ENCODE results near the gene PARP8. TPM values are rescaled to one million over a fixed set of nuclear protein-coding genes. Genes with fewer than 3 reads are reported as not detected.
"Not testable (repeated sequence)": the region's sequence is repeated elsewhere in the genome, so short reads cannot be mapped to it uniquely, and the experiment has no call there.

PARP8 gene
- total and polyA plus RNA-seq, 10 donors = 14.8 to 137 (median 95.9) TPM

DNA sequence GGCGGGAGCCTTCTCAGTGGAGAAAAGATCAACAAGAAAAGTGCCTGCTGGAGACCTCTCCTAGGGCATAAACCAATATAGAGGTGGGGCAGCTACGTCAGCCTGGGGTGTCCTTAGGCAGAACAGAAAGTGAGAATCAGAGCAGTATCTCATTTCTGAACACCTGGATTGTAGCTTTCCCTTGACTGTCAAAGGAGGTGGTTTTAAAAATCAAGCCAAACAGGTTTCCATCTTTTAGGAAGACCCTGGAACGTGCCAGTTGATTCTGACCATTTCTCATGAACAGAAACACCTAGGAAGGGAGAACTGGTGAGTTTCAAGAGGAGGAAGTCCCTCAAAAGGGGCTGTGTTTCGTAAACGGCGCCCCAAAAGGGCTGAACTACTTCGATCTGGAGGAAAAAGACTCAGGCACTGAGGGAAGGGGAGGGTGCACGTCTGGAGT is 655 bp upstream of the PARP8 start:
- Histone ChIP-seq H3K4me3 (peak overlapping the region in 7 of 8 donors; percentile 79 to 94 (median 89)), H3K27ac (peak overlapping the region; percentile 96 to 100 (median 98)), H3K4me1 (peaks cover 10 to 57% (median 46%) of the 10 kb centered on the region in 6 donors)
- H3K27me3 ChIP-seq (replicated peaks in 1 of 7); H3K9me3 ChIP-seq; intact Hi-C loops (cut with DNase I; ENCODE audit: low total_unique reads); H3K36me3 ChIP-seq: not testable (repeated sequence)
- TF ChIP-seq POLR2A (IDR thresholded peaks at IDR 0.05) = peak in 1 of 3 donors; percentile 28
- peak in 1 of 3 donors; percentile 86 for TF ChIP-seq POLR2AphosphoS5 (IDR thresholded peaks at IDR 0.05)
- peak; percentile 80 for DNase-seq
- 21 to 38% (median 26%) methylated on average over 8 of the region's 8 CpGs for WGBS, 5 donors

DNA sequence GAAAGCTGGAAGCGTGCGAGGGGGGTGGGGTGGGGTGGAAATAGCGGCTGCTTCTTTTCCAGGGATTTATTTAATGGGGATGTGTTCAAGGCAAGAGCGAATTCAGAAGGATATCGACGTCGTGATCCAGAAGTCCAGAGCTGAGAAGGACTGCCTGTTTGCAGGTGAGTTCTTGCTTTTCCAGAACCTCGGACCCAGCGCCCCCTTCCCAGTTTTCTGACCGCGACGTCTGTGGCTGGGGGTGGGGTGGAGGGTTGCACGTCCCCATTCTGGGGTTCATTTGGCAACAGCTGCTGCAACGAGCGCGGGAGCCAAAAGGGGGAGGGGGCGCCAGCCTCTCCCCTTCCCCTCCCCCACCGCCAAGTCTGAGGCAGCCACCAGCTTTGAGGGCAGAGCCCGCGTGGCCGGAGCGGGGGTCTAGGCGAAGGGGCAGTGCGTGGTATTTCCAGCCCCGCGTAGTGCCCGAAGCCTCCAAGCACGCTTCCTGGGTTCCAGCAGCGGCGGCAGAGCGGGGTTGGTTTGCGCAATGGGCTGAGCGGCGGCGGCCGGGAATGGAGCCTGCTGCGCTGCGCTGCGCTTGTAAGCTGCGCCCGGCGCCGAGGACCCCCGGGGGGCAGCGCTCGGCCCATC is 701 bp downstream of the PARP8 start:
- peak overlapping the region; percentile 96 to 100 (median 98) for H3K27ac ChIP-seq
- TF ChIP-seq, protein P1, sequence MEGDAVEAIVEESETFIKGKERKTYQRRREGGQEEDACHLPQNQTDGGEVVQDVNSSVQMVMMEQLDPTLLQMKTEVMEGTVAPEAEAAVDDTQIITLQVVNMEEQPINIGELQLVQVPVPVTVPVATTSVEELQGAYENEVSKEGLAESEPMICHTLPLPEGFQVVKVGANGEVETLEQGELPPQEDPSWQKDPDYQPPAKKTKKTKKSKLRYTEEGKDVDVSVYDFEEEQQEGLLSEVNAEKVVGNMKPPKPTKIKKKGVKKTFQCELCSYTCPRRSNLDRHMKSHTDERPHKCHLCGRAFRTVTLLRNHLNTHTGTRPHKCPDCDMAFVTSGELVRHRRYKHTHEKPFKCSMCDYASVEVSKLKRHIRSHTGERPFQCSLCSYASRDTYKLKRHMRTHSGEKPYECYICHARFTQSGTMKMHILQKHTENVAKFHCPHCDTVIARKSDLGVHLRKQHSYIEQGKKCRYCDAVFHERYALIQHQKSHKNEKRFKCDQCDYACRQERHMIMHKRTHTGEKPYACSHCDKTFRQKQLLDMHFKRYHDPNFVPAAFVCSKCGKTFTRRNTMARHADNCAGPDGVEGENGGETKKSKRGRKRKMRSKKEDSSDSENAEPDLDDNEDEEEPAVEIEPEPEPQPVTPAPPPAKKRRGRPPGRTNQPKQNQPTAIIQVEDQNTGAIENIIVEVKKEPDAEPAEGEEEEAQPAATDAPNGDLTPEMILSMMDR (IDR thresholded peaks at IDR 0.05 in 8 of 11, conservative IDR thresholded peaks at IDR 0.05 in 3 of 11) = no peak
- peak in 1 of 3 donors; percentile 84 for TF ChIP-seq POLR2AphosphoS5 (IDR thresholded peaks at IDR 0.05)
- 0 to 1% (median 0%) methylated on average over 39 to 46 of the region's 46 CpGs for WGBS, 5 donors

DNA sequence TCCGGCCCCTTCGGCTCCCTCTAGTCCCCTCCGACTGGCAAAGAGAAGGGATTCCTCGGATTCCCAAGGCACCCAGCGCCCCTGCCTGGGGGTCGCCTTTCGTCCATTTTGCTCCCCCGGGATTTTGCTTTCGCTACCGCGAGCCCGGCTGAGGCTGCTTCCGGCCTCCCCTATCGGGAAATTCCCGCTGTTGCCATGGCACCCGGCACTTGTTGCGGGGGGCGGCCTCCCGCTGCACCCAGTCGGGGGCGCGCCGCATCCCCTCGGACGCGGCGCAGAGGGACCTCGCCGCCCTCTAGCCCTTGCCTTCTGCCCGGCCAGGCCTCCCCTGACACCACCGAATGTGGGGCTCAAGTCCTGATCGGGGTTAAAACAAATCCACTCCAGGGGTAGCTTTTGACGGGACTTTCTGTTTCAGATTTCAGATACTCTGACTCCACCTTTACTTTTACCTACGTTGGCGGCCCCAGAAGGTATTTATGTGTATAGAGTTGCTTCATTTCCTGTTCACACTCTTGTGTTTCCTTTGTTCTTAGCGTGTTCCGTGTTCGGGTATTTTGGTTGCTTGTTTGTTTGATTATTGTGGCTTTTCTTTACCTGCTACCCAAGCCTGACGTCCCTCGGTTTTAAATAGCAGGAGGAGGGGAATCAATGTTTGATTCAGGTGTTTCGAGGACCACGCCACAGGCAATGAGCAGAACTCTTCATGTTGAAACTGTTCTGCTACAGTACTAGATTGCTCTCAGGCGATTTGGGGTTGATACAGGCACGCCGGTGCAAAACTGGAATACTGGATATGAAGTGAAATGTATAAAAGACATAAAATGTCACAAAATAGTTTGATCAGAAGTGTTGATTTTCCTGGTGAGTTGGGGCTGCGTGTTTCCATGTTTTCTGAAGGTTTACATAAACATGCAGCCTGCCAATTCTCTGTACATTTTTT is 1.5 kb downstream of the PARP8 start:
- Histone ChIP-seq H3K27ac (peak overlapping the region; percentile 96 to 100 (median 98)), H3K4me1 (peaks cover 17 to 79% (median 65%) of the 10 kb centered on the region in 6 donors), H3K27me3 (replicated peaks in 1 of 7) (no peaks in the 10 kb centered on the region), H3K4me3 (peak overlapping the region; percentile 78 to 94 (median 87)), H3K36me3 (peaks cover 0 to 10% (median 0%) of the 10 kb centered on the region in 6 donors), H3K9me3 (no peaks in the 10 kb centered on the region)
- intact Hi-C loops (cut with DNase I; ENCODE audit: low total_unique reads) = no loop called here
- 0 to 1% (median 0%) methylated on average over 31 to 46 of the region's 46 CpGs for WGBS, 5 donors
- peak; percentile 94 for DNase-seq
- TF ChIP-seq POLR2A (IDR thresholded peaks at IDR 0.05) (peak in 1 of 3 donors; percentile 19), POLR2AphosphoS5 (IDR thresholded peaks at IDR 0.05) (peak; percentile 81 to 89 (median 83))
- TF ChIP-seq, protein P1 (IDR thresholded peaks at IDR 0.05 in 8 of 11, conservative IDR thresholded peaks at IDR 0.05 in 3 of 11) = no peak

More for the DNA sequence above, 701 bp downstream of the PARP8 start:
- DNase-seq = peak; percentile 94
- H3K36me3 ChIP-seq = peaks cover 0 to 4% (median 0%) of the 10 kb centered on the region in 6 donors
- intact Hi-C loops (cut with DNase I; ENCODE audit: low total_unique reads) = no loop called here
- no peaks in the 10 kb centered on the region for H3K27me3 ChIP-seq (replicated peaks in 1 of 7)
- peak overlapping the region; percentile 78 to 94 (median 87) for H3K4me3 ChIP-seq
- H3K9me3 ChIP-seq = no peaks in the 10 kb centered on the region
- peaks cover 17 to 71% (median 58%) of the 10 kb centered on the region in 6 donors for H3K4me1 ChIP-seq

DNA sequence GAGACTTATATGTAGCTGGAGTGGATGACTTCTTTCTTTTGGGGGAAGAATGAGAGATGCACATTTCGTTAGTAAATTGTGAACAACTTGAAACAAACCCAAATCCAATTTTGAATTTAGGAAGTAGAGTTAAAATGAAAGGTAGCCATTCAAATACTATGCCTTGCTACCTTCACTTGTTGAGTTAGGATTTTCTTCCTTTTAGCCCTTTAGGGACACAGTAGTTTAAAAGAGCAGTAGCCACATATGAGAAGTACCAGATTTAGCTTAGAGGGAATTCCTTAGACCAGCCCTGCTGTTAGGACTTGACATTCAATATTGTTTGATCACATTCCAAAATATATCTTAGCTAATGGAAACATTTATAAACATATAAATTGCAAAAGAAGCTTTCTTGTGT is 2.2 kb downstream of the PARP8 start:
- H3K9me3 ChIP-seq; intact Hi-C loops (cut with DNase I; ENCODE audit: low total_unique reads); DNase-seq; H3K36me3 ChIP-seq; H3K27me3 ChIP-seq (replicated peaks in 1 of 7): not testable (repeated sequence)
- H3K4me3 ChIP-seq = peak overlapping the region; percentile 78 to 94 (median 87)
- H3K4me1 ChIP-seq = peaks cover 17 to 81% (median 71%) of the 10 kb centered on the region in 6 donors
- 6 to 17% (median 15%) methylated on average over 1 of the region's 1 CpG for WGBS, 5 donors
- H3K27ac ChIP-seq = peak overlapping the region; percentile 96 to 100 (median 98)

Measured in spleen (tissue), 11 donors.